Bronchial epithelial cell (primary cell): ENCODE data around the gene NTN4. TPM values are rescaled to one million over a fixed set of nuclear protein-coding genes. Genes with fewer than 3 reads are reported as not detected.
A peak's percentile ranks its signal among the peaks of the same experiment; 100 is the strongest.

Experiments used
- DNase-seq: peaks from one replicate; pipeline ENCODE4 v3.0.0-alpha.2; 2010; ENCODE audit warnings: low read depth
- FAIRE-seq: peaks from 2 replicates; lab custom pipeline; 2011; peaks lifted over from hg19 to GRCh38; lab: Jason Lieb, UNC
- H3K27me3 ChIP-seq: 2 replicates; pipeline ENCODE4 v1.5.1; 2011; ENCODE audit warnings: low read length; ENCODE audit not compliant: control insufficient read depth, insufficient read depth
- H3K36me3 ChIP-seq: 2 replicates; pipeline ENCODE4 v1.5.1; 2011; ENCODE audit warnings: low read length; ENCODE audit not compliant: control insufficient read depth, insufficient read depth
- H3K4me3 ChIP-seq: 2 replicates; pipeline ENCODE4 v1.5.1; 2011; ENCODE audit warnings: mild to moderate bottlenecking, low read depth, low read length, control low read depth
- total RNA-seq: library from RNA; depleted of rRNA; stranded (reverse); fragments of >200 nt; gene quantifications from 2 replicates; pipeline ENCODE4 v1.2.1, GENCODE V29; 2014
- TF ChIP-seq, protein P1 (sequence below): IDR thresholded peaks from 2 replicates; pipeline ENCODE4 v1.5.1; 2011; ENCODE audit warnings: mild to moderate bottlenecking, moderate library complexity, low read length, control low read depth, inconsistent platforms; ENCODE audit not compliant: insufficient read depth, severe bottlenecking

Gene NTN4
- total RNA-seq, 1 donor from 2014 or later = 50.3 TPM

DNA sequence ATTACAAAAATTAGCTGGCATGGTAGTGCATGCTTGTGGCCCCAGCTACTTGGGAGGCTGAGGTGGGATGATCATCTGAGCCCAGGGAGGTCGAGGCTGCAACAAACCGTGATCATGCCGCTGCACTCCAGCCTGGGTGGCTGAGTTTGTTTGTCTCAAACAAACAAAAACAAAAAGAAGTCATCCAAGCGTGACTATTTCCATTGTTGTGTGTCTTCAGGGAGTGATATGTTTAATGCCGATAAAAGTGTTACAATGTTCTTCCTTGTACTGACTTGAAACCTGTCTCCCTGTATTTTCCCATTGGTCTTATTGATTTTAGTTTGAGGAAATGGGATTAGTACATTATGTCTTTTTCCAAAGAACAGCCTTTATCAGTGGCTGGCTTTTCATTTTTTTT is 163.7 kb downstream of the NTN4 start:
- no peak for FAIRE-seq
- Histone ChIP-seq H3K4me3 (no peak overlapping the region), H3K36me3 (no peaks in the 10 kb centered on the region), H3K27me3 (no peaks in the 10 kb centered on the region)
- TF ChIP-seq, protein P1, sequence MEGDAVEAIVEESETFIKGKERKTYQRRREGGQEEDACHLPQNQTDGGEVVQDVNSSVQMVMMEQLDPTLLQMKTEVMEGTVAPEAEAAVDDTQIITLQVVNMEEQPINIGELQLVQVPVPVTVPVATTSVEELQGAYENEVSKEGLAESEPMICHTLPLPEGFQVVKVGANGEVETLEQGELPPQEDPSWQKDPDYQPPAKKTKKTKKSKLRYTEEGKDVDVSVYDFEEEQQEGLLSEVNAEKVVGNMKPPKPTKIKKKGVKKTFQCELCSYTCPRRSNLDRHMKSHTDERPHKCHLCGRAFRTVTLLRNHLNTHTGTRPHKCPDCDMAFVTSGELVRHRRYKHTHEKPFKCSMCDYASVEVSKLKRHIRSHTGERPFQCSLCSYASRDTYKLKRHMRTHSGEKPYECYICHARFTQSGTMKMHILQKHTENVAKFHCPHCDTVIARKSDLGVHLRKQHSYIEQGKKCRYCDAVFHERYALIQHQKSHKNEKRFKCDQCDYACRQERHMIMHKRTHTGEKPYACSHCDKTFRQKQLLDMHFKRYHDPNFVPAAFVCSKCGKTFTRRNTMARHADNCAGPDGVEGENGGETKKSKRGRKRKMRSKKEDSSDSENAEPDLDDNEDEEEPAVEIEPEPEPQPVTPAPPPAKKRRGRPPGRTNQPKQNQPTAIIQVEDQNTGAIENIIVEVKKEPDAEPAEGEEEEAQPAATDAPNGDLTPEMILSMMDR = no peak
- DNase-seq = no peak

DNA sequence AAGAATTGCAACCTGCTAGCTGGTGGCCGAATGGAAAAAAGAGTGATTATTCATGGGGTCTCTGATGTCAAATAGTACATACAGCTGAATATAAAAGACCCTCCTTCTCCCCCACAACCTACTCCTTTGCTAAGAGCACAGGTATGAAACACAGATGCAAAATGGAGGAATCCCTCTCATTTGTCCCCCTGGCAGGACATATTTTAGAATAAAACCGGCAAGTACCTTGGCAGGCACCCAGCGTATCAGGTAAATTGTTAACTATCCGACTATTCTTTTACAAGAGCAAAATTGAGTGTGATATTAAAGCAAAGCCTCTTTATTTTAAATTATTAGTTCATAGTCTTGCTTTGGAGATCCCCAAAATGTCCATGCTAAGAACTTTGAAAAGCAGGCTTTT is 165.6 kb downstream of the NTN4 start:
- Histone ChIP-seq H3K4me3 (no peak overlapping the region), H3K27me3 (no peaks in the 10 kb centered on the region), H3K36me3 (no peaks in the 10 kb centered on the region)
- no peak for FAIRE-seq
- no peak for DNase-seq
- TF ChIP-seq, protein P1 = no peak

DNA sequence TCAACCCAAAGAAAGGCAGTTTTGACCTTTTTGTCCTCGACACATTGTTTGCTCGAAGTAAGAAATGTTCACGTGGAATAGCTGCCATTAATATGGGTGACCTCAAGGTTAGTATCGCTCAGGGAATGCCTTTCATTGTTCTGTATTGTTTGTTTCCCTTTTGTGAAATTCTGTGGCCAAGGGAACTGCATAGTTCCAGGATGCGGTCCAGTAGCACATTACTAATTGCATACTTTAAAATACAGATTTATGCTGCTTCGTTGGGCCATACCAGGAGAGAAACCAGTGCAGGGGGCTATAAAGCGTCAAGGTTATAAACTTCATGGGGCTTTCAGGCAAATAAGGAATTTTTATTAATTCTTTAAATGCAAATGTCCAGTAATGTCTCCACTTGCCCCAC is 166.0 kb downstream of the NTN4 start:
- FAIRE-seq = no peak
- H3K36me3 ChIP-seq = no peaks in the 10 kb centered on the region
- H3K27me3 ChIP-seq = no peaks in the 10 kb centered on the region
- TF ChIP-seq, protein P1 = no peak
- no peak overlapping the region for H3K4me3 ChIP-seq
- peak; percentile 54 for DNase-seq

DNA sequence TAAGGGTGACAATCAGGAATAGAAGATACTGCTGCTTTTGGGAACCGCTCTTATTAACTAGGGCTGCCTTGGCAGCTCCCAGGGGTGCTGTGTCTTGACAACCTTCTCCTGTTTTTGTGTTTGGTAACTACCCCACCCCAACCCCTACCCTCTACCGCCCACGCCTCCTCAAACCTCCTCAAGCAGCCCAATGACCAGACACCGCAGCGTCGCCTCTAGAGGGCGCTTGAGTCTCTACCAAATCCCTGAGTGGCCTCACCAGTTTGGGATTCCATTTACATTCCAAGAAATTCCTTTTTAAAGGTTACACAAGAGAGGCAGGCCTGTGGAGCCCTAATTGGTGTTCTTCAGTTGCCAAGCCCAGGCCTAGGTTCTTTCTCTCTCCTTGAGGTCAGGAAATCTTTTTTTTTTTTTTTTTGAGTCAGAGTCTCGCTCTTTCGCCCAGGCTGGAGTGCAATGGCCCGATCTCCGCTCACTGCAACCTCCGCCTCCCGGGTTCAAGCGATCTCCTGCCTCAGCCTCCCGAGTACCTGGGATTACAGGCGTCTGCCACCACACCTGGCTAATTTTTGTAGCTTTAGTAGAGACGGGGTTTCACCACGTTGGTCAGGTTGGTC is 166.9 kb downstream of the NTN4 start:
- H3K36me3 ChIP-seq = no peaks in the 10 kb centered on the region
- no peaks in the 10 kb centered on the region for H3K27me3 ChIP-seq
- H3K4me3 ChIP-seq = no peak overlapping the region
- peak; percentile 71 for DNase-seq
- TF ChIP-seq, protein P1 = peak; percentile 78
- no peak for FAIRE-seq

DNA sequence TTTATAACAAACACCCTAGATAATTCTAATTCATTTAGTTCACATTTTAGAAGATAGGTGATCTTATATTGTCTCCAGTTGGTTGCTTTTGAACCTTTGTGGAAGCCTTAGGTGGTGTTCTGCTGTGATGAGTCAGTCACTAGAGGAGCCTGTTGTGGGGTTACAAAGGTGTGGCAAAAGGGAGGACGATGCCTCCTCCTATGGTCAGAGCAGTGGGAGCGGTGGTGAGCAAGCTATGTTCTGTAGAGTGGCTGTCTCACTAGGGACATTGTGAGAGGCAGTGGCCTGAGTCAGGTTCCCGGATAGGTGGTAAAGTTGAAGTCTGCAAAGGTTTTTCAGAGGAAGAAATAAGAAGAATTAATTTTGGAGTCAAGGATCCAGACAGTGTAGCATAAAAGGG is 167.7 kb downstream of the NTN4 start:
- TF ChIP-seq, protein P1 = no peak
- Histone ChIP-seq H3K36me3 (no peaks in the 10 kb centered on the region), H3K4me3 (no peak overlapping the region), H3K27me3 (no peaks in the 10 kb centered on the region)
- DNase-seq = peak; percentile 62
- FAIRE-seq = no peak

DNA sequence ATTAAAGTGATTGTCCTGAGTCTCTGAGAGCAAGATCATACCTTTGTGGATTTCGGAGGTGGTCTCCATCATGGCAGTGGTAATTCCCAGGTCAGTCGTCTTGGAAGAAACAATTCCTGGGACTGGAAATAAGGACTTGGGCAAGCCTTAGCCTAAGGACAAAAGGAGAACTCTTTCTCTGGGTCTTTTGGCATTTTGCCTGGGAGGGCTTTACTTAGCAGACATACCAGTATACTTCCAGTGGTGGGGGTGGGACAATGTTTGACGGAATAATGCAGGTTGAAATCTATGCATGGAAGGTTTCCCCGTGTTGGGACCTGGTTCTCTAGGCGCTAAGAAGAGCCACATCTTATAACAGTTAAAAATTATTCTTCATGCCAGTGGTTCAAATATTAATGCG is 168.8 kb downstream of the NTN4 start:
- Histone ChIP-seq H3K36me3 (no peaks in the 10 kb centered on the region), H3K4me3 (no peak overlapping the region), H3K27me3 (no peaks in the 10 kb centered on the region)
- DNase-seq = no peak
- TF ChIP-seq, protein P1 = no peak
- FAIRE-seq = no peak
